ENCODE results near the gene GANC. TPM values are rescaled to one million over a fixed set of nuclear protein-coding genes. Genes with fewer than 3 reads are reported as not detected.
"Not testable (repeated sequence)": the region's sequence is repeated elsewhere in the genome, so short reads cannot be mapped to it uniquely, and the experiment has no call there.

Gene GANC
- total RNA-seq, 2 experiments from 2014 or later, result 27.4 to 27.7 TPM

DNA sequence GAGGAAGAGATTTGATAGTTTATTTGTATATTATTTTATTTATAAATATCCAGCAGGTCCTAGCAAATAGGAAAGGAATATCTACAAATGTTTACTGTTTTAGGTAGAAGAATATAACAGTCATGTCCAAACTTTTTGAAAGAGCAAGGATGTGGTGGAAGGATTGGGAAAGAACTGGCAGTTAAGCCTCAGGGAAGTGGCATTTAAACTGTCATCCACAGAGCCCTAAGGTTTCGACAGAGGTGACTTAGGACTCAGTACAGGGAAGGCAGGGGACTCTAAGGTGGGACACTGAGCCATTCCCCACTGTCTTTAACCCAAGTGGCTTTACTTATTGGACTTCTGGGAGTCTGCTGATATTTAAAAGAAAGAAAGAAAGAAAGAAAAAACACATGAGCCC lies 12.0 kb downstream of the GANC start:
- intact Hi-C loops (cut with micrococcal nuclease), result no loop called here
- DNase-seq, result no peak
- H3K36me3 Mint-ChIP-seq (ENCODE audit: low read depth), result peaks cover 19% of the 10 kb centered on the region
- no peak overlapping the region for H3K27ac Mint-ChIP-seq
- H3K4me1 Mint-ChIP-seq (ENCODE audit: low read depth), result no peaks in the 10 kb centered on the region
- no peak overlapping the region for H3K4me3 Mint-ChIP-seq
- no peaks in the 10 kb centered on the region for H3K27me3 Mint-ChIP-seq (ENCODE audit: low read depth)
- CTCF ChIA-PET, result no interaction called here
- H3K9me3 Mint-ChIP-seq, result no peaks in the 10 kb centered on the region

DNA sequence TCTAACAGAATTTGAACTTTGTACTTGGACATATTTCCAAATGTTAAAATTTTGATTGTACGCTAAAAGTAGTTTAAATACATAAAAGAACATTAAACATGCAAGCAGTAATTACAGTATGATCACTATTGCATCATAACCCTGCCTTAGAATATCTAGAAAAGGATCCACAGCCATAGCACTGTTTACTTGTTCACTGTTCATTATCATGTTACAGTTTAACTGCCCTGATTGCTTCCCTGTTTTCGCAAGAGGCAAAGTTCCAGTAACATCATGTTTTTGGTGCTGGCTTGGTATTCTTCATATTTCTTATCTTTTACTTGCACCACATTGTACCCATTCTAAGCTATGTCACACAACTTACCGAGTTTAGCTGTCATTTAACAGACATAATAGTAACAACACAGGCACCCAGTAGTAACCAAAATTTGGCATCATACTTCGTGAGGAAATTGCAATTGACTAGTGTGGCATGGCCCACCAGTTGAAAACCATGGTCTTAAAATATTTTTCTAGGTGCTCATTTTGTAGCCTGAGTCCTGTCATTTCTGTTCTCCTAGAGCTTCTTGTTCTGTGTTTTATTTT lies 13.5 kb downstream of the GANC start:
- H3K36me3 Mint-ChIP-seq (ENCODE audit: low read depth), result peaks cover 16% of the 10 kb centered on the region

DNA sequence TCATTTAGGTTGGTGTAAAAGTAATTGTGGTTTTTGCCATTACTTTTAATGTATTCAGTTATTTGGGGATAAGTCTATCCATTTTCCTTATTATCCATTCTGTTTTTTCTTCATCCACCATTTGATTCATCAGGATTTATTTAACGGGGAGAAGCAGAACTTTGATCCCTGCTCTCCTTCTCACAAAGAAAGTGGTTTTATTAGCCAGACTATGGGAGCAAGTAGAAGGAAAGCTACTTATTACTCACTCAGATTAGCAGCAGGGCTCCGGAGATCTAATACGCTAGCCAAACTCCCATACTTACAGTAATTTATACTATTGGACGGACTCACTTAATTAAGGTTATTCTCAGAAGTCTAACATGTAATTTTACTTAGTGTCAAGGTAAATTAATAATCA lies 14.9 kb downstream of the GANC start:
- no peak overlapping the region for H3K4me3 Mint-ChIP-seq
- DNase-seq, result no peak
- no peaks in the 10 kb centered on the region for H3K9me3 Mint-ChIP-seq
- no peaks in the 10 kb centered on the region for H3K27me3 Mint-ChIP-seq (ENCODE audit: low read depth)
- H3K27ac Mint-ChIP-seq, result no peak overlapping the region
- no peaks in the 10 kb centered on the region for H3K4me1 Mint-ChIP-seq (ENCODE audit: low read depth)
- intact Hi-C loops (cut with micrococcal nuclease), result no loop called here
- H3K36me3 Mint-ChIP-seq (ENCODE audit: low read depth), result peaks cover 24% of the 10 kb centered on the region
- CTCF ChIA-PET, result no interaction called here

More for the DNA sequence above, 13.5 kb downstream of the GANC start:
- intact Hi-C loops (cut with micrococcal nuclease), result no loop called here
- no peak for DNase-seq
- CTCF ChIA-PET, result no interaction called here
- H3K4me1 Mint-ChIP-seq (ENCODE audit: low read depth), result no peaks in the 10 kb centered on the region
- H3K9me3 Mint-ChIP-seq, result no peaks in the 10 kb centered on the region
- no peaks in the 10 kb centered on the region for H3K27me3 Mint-ChIP-seq (ENCODE audit: low read depth)
- no peak overlapping the region for H3K4me3 Mint-ChIP-seq
- H3K27ac Mint-ChIP-seq, result no peak overlapping the region

DNA sequence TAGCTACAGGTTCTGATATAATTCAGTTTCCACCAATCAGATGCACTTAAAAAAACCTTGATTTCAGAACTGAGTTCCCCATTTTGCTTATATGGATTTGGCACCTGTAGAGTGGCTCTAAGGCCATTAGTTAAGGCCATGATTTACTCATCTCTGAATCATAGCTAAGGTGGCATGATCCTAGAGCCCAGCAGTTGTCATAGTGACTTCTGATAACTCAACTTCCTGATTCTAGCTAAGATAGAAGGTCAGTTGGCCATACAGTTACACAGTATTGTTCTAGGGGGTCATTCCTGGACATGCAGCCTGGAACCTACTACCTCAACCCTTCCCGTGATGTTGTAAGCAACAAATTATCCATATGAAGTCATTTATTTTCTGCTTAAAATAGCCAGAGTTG lies 16.2 kb downstream of the GANC start:
- H3K27ac Mint-ChIP-seq, result no peak overlapping the region
- no peaks in the 10 kb centered on the region for H3K27me3 Mint-ChIP-seq (ENCODE audit: low read depth)
- H3K9me3 Mint-ChIP-seq, result no peaks in the 10 kb centered on the region
- peaks cover 22% of the 10 kb centered on the region for H3K36me3 Mint-ChIP-seq (ENCODE audit: low read depth)
- H3K4me3 Mint-ChIP-seq, result no peak overlapping the region
- no peaks in the 10 kb centered on the region for H3K4me1 Mint-ChIP-seq (ENCODE audit: low read depth)
- DNase-seq, result no peak
- CTCF ChIA-PET, result no interaction called here
- intact Hi-C loops (cut with micrococcal nuclease), result no loop called here

DNA sequence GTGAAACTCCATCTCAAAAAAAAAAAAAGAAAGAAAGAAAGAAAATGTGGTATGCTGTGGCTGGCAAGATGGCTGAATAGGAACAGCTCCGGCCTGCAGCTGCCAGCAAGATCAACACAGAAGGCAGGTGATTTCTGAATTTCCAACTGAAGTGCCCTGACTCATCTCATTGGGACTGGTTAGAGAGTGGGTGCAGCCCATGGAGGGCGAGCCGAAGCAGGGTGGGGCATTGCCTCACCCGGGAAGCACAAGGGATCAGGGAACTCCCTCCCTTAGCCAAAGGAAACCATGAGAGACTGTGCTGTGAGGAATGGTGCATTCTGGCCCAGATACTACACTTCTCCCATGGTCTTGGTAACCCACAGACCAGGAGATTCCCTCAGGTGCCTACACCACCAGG lies 28.0 kb downstream of the GANC start:
- H3K36me3 Mint-ChIP-seq (ENCODE audit: low read depth), result peaks cover 27% of the 10 kb centered on the region
- H3K27me3 Mint-ChIP-seq (ENCODE audit: low read depth); H3K27ac Mint-ChIP-seq; DNase-seq; intact Hi-C loops (cut with micrococcal nuclease); CTCF ChIA-PET; H3K4me3 Mint-ChIP-seq; H3K4me1 Mint-ChIP-seq (ENCODE audit: low read depth): not testable (repeated sequence)
- peaks cover 14% of the 10 kb centered on the region for H3K9me3 Mint-ChIP-seq

DNA sequence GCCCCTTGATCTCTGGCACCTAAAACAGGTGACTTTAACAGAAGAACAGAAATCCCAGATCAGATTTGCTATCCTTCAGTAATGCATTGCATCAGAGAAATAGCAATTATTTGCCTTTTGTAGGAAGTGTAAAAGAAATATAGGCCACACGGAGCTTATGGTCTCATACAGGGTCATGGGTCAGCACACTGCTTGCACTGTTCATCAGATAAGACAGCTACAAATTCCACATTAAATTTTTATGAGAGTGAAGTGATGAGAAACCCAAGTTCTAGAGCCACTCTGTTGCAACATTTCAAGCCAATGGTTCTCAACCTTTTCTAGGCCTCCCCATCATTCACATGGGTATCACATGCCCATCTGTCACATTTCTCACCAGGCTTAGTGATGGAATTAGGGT lies 33.7 kb downstream of the GANC start:
- CTCF ChIA-PET, result no interaction called here
- H3K27ac Mint-ChIP-seq, result no peak overlapping the region
- intact Hi-C loops (cut with micrococcal nuclease), result no loop called here
- no peak for DNase-seq
- H3K9me3 Mint-ChIP-seq, result peaks cover 14% of the 10 kb centered on the region
- no peaks in the 10 kb centered on the region for H3K27me3 Mint-ChIP-seq (ENCODE audit: low read depth)
- H3K4me3 Mint-ChIP-seq, result no peak overlapping the region
- H3K4me1 Mint-ChIP-seq (ENCODE audit: low read depth), result no peaks in the 10 kb centered on the region
- H3K36me3 Mint-ChIP-seq (ENCODE audit: low read depth), result peaks cover 12% of the 10 kb centered on the region

DNA sequence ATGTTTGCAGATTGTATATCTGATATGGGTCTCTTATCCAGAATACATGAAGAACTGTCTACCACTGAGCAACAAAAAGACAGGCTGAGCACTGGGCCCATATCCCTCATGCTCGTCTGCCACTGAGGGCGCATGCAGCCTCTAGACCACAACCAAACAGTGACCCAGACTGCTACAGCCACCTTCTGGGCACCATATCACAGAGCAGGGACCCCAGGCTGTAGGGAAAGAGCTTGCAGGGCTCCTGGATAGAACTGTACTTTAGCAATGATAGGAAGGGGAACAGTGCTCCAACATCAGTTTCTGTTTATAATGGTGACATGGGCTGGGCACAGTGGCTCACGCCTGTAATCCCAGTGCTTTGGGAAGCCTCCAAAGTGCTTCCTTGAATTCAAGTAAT lies 40.5 kb downstream of the GANC start:
- intact Hi-C loops (cut with micrococcal nuclease), result no loop called here
- H3K4me3 Mint-ChIP-seq, result no peak overlapping the region
- DNase-seq, result no peak
- CTCF ChIA-PET, result interaction anchor here (0.6 kb wide), 1 partner anchor 436 kb away, joined by 3 read pairs; no protein-coding TSS in a partner anchor
- peaks cover 14% of the 10 kb centered on the region for H3K36me3 Mint-ChIP-seq (ENCODE audit: low read depth)
- H3K4me1 Mint-ChIP-seq (ENCODE audit: low read depth), result no peaks in the 10 kb centered on the region
- H3K27ac Mint-ChIP-seq, result no peak overlapping the region
- H3K27me3 Mint-ChIP-seq (ENCODE audit: low read depth), result no peaks in the 10 kb centered on the region
- no peaks in the 10 kb centered on the region for H3K9me3 Mint-ChIP-seq

DNA sequence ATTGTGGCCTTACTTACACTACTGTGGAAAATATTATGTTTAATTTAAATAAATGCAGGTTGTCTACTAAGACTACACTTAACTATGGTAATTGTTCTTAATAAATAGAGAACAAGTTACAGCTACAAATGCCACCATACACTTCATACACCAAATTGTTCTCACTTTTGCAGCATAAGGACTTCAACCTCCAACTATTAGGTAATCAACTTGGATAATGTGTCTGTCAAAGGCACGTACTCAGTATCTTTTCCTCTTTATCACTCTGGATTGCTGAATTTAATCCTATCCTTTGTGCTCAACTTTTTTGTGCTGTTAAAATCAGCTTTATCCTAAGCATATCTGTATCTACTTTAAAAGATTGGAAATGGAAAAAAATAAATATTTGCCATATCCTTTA lies 41.8 kb downstream of the GANC start:
- intact Hi-C loops (cut with micrococcal nuclease), result loop anchor here (1.0 kb wide), 1 partner anchor 42 kb away; the partner anchor contains the start of genes GANC and TMEM87A
- no peaks in the 10 kb centered on the region for H3K4me1 Mint-ChIP-seq (ENCODE audit: low read depth)
- H3K27ac Mint-ChIP-seq, result no peak overlapping the region
- no peak overlapping the region for H3K4me3 Mint-ChIP-seq
- CTCF ChIA-PET, result no interaction called here
- H3K9me3 Mint-ChIP-seq, result no peaks in the 10 kb centered on the region
- peaks cover 14% of the 10 kb centered on the region for H3K36me3 Mint-ChIP-seq (ENCODE audit: low read depth)
- no peak for DNase-seq
- no peaks in the 10 kb centered on the region for H3K27me3 Mint-ChIP-seq (ENCODE audit: low read depth)

DNA sequence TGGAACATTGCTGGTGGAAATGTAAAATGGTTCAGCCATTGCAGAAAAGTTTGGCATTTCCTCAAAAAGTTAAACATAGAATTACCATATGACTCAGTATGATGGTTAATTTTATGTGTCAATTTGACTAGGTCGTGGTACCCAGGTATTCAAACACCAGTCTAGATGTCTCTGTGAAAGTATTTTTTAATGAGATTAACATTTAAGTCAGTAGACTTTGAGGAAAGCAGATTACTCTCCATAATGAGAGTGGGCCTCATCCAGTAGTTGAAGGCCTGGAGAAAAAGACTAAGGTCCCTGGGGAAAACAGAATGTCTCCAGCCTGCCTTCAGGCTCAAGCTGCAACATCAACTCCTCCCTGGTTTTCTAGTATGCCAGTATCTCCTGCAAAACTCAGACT lies 42.5 kb downstream of the GANC start:
- intact Hi-C loops (cut with micrococcal nuclease), result loop anchor here (1.0 kb wide), 1 partner anchor 42 kb away; the partner anchor contains the start of genes GANC and TMEM87A
- CTCF ChIA-PET, result no interaction called here
- no peak for DNase-seq
- Mint-ChIP-seq H3K4me1 (ENCODE audit: low read depth) (no peaks in the 10 kb centered on the region), H3K9me3 (no peaks in the 10 kb centered on the region), H3K4me3 (no peak overlapping the region), H3K36me3 (ENCODE audit: low read depth) (peaks cover 12% of the 10 kb centered on the region), H3K27ac (no peak overlapping the region), H3K27me3 (ENCODE audit: low read depth) (no peaks in the 10 kb centered on the region)

DNA sequence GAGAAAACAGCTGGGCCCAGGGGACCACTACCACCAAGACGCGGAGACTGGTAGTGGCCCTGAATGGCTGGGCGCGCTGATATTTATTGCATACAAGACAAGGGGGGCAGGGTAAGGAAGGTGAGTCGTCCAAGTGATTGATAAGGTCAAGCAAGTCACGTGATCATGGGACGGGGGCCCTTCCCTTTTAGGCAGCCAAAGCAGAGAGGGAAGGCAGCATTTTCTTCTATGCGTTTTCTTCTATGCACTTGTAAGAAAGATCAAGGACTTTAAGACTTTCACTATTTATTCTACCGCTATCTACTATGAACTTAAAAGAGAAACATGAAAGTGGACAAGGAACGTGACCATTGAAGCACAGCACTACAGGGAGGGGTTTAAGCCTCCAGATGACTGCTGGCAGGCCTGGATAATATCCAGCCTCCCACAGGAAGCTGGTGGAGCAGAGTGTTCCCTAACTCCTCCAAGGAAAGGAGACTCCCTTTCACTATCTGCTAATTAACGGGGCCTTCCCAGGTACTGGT lies 43.3 kb downstream of the GANC start:
- H3K36me3 Mint-ChIP-seq (ENCODE audit: low read depth); intact Hi-C loops (cut with micrococcal nuclease); H3K9me3 Mint-ChIP-seq; DNase-seq; CTCF ChIA-PET; H3K4me3 Mint-ChIP-seq; H3K27ac Mint-ChIP-seq; H3K4me1 Mint-ChIP-seq (ENCODE audit: low read depth); H3K27me3 Mint-ChIP-seq (ENCODE audit: low read depth): not testable (repeated sequence)

DNA sequence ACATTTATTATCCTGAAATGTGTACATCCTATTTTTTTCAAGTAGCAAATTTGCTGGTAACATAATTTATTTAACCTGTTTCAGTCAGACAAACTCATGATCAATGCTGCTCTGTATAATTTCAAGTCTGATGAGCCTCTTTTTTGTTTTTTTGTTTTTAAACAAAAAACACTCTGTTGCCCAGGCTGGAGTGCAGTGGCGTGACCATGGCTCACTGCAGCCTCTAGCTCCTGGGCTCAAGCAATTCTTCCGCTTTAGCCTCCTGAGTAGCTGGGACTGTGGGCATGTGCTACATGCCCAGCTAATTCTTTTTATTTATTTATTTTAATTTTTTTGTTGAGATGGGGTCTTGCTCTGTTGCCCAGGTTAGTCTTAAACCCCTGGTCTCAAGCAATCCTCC lies 46.2 kb downstream of the GANC start:
- CTCF ChIA-PET, result interaction anchor here (0.6 kb wide), 1 partner anchor 559 kb away, joined by 3 read pairs; no protein-coding TSS in a partner anchor
- Mint-ChIP-seq H3K4me1 (ENCODE audit: low read depth) (no peaks in the 10 kb centered on the region), H3K36me3 (ENCODE audit: low read depth) (peaks cover 11% of the 10 kb centered on the region), H3K27ac (no peak overlapping the region), H3K9me3 (no peaks in the 10 kb centered on the region), H3K27me3 (ENCODE audit: low read depth) (no peaks in the 10 kb centered on the region), H3K4me3 (no peak overlapping the region)
- intact Hi-C loops (cut with micrococcal nuclease), result no loop called here
- DNase-seq, result no peak

DNA sequence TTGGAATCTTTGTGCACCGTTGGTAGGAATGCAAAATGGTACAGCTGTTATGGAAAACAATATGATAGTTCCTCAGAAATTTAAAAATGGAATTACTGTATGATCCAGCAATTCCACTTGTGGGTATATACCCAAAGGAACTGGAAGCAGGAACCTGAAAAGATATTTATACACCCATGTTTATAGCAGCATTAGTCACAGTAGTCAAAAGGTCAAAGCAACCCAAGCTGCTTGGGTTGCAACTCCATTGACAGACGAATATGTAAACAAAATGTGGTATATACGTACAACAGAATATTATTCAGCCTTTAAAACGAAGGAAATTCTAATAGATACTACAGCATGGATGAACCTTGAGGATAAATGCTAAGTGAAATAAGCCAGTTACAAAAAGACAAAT lies 51.3 kb downstream of the GANC start:
- H3K36me3 Mint-ChIP-seq (ENCODE audit: low read depth), result peaks cover 24% of the 10 kb centered on the region
- H3K9me3 Mint-ChIP-seq, result no peaks in the 10 kb centered on the region

DNA sequence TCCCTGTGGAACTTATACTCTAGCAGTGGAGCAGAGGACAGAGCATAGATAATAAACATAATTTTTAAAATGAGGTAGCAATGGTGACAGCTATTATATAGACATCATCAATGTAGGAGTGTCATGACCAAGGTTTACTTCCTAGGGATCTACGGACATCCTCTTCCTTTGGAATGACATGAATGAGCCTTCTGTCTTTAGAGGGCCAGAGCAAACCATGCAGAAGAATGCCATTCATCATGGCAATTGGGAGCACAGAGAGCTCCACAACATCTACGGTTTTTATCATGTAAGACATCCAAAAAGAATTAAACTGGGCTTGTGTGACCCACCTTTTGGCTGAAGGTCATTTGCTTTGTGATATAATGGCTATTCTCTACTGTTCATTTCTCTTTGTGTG lies 56.2 kb downstream of the GANC start:
- Mint-ChIP-seq H3K36me3 (ENCODE audit: low read depth) (peaks cover 18% of the 10 kb centered on the region), H3K9me3 (no peaks in the 10 kb centered on the region), H3K27ac (no peak overlapping the region), H3K4me3 (no peak overlapping the region), H3K4me1 (ENCODE audit: low read depth) (no peaks in the 10 kb centered on the region), H3K27me3 (ENCODE audit: low read depth) (no peaks in the 10 kb centered on the region)
- DNase-seq, result no peak
- CTCF ChIA-PET, result interaction anchor here (0.8 kb wide), 1 partner anchor 190 kb away, joined by 3 read pairs; no protein-coding TSS in a partner anchor
- intact Hi-C loops (cut with micrococcal nuclease), result no loop called here

More for the DNA sequence above, 51.3 kb downstream of the GANC start:
- Mint-ChIP-seq H3K27me3 (ENCODE audit: low read depth) (no peaks in the 10 kb centered on the region), H3K4me3 (no peak overlapping the region), H3K27ac (no peak overlapping the region), H3K4me1 (ENCODE audit: low read depth) (no peaks in the 10 kb centered on the region)
- DNase-seq, result no peak
- CTCF ChIA-PET, result no interaction called here
- intact Hi-C loops (cut with micrococcal nuclease), result no loop called here

All from activated naive CD4-positive, alpha-beta T cell treated with anti-CD3 and anti-CD28 coated beads for 36 hours (primary cell).